NCI-H82 (cell line): ENCODE results near the gene RELT.
"Not testable (repeated sequence)": the region's sequence is repeated elsewhere in the genome, so short reads cannot be mapped to it uniquely, and the experiment has no call there.

Source experiments
- DNase-seq: peaks from one replicate; lab custom pipeline; 2025; lab: John Stamatoyannopoulos, UW

RELT gene

GRCh38 chr11:73436859-73437258, 60.7 kb downstream of the RELT start:
- not testable (repeated sequence) for DNase-seq

GRCh38 chr11:73439002-73439843, 63.0 kb downstream of the RELT start:
- no peak for DNase-seq

GRCh38 chr11:73445980-73446379, 69.8 kb downstream of the RELT start:
- DNase-seq = no peak

- DNase-seq = no peak
These were observed 70.6 kb downstream of the RELT start for GRCh38 chr11:73446766-73447165.
